Glutamatergic neuron (in vitro differentiated cells): ENCODE measurements around the gene SPANXA1. TPM values are rescaled to one million over a fixed set of nuclear protein-coding genes. Genes with fewer than 3 reads are reported as not detected.
"Not testable (repeated sequence)": the region's sequence is repeated elsewhere in the genome, so short reads cannot be mapped to it uniquely, and the experiment has no call there.

ENCODE experiments used
- DNase-seq: peaks from one replicate; pipeline ENCODE4 v3.0.0; 2022
- H3K27ac Mint-ChIP-seq: one replicate; pipeline ENCODE4 v1.8.0; 2020; ENCODE audit warnings: mild to moderate bottlenecking, mixed read lengths, inconsistent platforms; ENCODE audit not compliant: unreplicated experiment
- H3K27me3 Mint-ChIP-seq: one replicate; pipeline ENCODE4 v1.8.0; 2020; ENCODE audit warnings: mild to moderate bottlenecking, moderate library complexity, mixed read lengths, inconsistent platforms; ENCODE audit not compliant: unreplicated experiment
- H3K36me3 Mint-ChIP-seq: one replicate; pipeline ENCODE4 v1.8.0; 2020; ENCODE audit warnings: mild to moderate bottlenecking, mixed read lengths, inconsistent platforms; ENCODE audit not compliant: unreplicated experiment
- H3K4me1 Mint-ChIP-seq: one replicate; pipeline ENCODE4 v1.8.0; 2020; ENCODE audit warnings: mild to moderate bottlenecking, low read depth, mixed read lengths, inconsistent platforms; ENCODE audit not compliant: unreplicated experiment
- H3K4me3 Mint-ChIP-seq: one replicate; pipeline ENCODE4 v1.8.0; 2020; ENCODE audit warnings: mild to moderate bottlenecking, mixed read lengths, inconsistent platforms; ENCODE audit not compliant: unreplicated experiment
- H3K9me3 Mint-ChIP-seq: one replicate; pipeline ENCODE4 v1.8.0; 2020; ENCODE audit warnings: mild to moderate bottlenecking, moderate library complexity, mixed read lengths, inconsistent platforms; ENCODE audit not compliant: unreplicated experiment
- CTCF ChIP-seq: fragments of 200-600 bp; sonication (generic); IDR thresholded peaks from one replicate; pipeline ENCODE4 v1.5.0; 2021; ENCODE audit not compliant: partially characterized antibody, unreplicated experiment
- long read RNA-seq: library from polyadenylated mRNA; unstranded; transcript quantifications from one replicate; pipeline ENCODE4 v2.0.0, GENCODE V29; 2020; ENCODE audit not compliant: unreplicated experiment
- total RNA-seq: library from RNA; stranded (reverse); fragmentation: NEBNext Ultra II Directional; extraction: Animal tissue kit (Norgen Biotek cat#: 25700); gene quantifications from one replicate; pipeline ENCODE4 v1.2.1, GENCODE V29; 2021; ENCODE audit not compliant: unreplicated experiment

SPANXA1 gene
- total RNA-seq = not detected
- long read RNA-seq = 0 reads

GRCh38 chrX:141584638-141585037 is at the start of gene SPANXA1:
Gene SPANXA1 (minus strand): TSS chrX:141584738. CDS start chrX:141584678, 60 bp downstream.
- H3K4me3 Mint-ChIP-seq, H3K4me1 Mint-ChIP-seq, H3K27me3 Mint-ChIP-seq, H3K27ac Mint-ChIP-seq, H3K36me3 Mint-ChIP-seq, H3K9me3 Mint-ChIP-seq, DNase-seq: not testable (repeated sequence)

GRCh38 chrX:141632124-141632523 is 47.6 kb upstream of the SPANXA1 start:
- no peak for TF ChIP-seq CTCF
- H3K4me1 Mint-ChIP-seq = no peaks in the 10 kb centered on the region
- no peaks in the 10 kb centered on the region for H3K27me3 Mint-ChIP-seq
- peaks cover 2% of the 10 kb centered on the region for H3K9me3 Mint-ChIP-seq
- DNase-seq = no peak
- H3K36me3 Mint-ChIP-seq = no peaks in the 10 kb centered on the region
- no peak overlapping the region for H3K27ac Mint-ChIP-seq
- H3K4me3 Mint-ChIP-seq = no peak overlapping the region

GRCh38 chrX:141619336-141619735 is 34.8 kb upstream of the SPANXA1 start:
- H3K4me3 Mint-ChIP-seq = no peak overlapping the region
- no peaks in the 10 kb centered on the region for H3K36me3 Mint-ChIP-seq
- TF ChIP-seq CTCF = no peak
- H3K27ac Mint-ChIP-seq = no peak overlapping the region
- no peak for DNase-seq
- H3K9me3 Mint-ChIP-seq = no peaks in the 10 kb centered on the region
- no peaks in the 10 kb centered on the region for H3K4me1 Mint-ChIP-seq
- no peaks in the 10 kb centered on the region for H3K27me3 Mint-ChIP-seq

GRCh38 chrX:141609111-141609510 is 24.6 kb upstream of the SPANXA1 start:
- no peak for DNase-seq
- TF ChIP-seq CTCF = no peak
- Mint-ChIP-seq H3K27me3 (no peaks in the 10 kb centered on the region), H3K27ac (no peak overlapping the region), H3K36me3 (no peaks in the 10 kb centered on the region), H3K4me1 (no peaks in the 10 kb centered on the region), H3K9me3 (no peaks in the 10 kb centered on the region), H3K4me3 (no peak overlapping the region)

GRCh38 chrX:141589408-141589807 is 4.9 kb upstream of the SPANXA1 start, which contains the start of gene SPANXA2:
Gene SPANXA2 (plus strand): TSS chrX:141589708. CDS start chrX:141589768, 60 bp downstream.
- not testable (repeated sequence) for H3K4me1 Mint-ChIP-seq, H3K36me3 Mint-ChIP-seq, H3K27ac Mint-ChIP-seq, H3K27me3 Mint-ChIP-seq, H3K9me3 Mint-ChIP-seq, DNase-seq, H3K4me3 Mint-ChIP-seq

DNA sequence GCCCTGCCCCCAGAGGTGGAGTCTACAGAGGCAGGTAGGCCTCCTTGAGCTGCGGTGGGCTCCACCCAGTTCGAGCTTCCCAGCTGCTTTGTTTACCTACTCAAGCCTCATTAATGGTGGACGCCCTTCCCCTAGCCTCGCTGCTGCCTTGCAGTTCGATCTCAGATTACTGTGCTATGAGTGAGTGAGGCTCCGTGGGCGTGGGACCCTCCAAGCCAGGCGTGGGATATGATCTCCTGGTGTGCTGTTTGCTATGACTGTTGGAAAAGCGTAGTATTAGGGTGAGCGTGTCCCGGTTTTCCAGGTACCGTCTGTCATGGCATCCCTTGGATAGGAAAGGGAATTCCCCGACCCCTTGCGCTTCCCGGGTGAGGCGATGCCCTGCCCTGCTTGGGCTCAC is 42.0 kb downstream of the SPANXA1 start:
- DNase-seq, H3K27me3 Mint-ChIP-seq, H3K4me1 Mint-ChIP-seq, H3K4me3 Mint-ChIP-seq, H3K36me3 Mint-ChIP-seq, H3K27ac Mint-ChIP-seq, H3K9me3 Mint-ChIP-seq: not testable (repeated sequence)

Other genes starting within 250 kb of the SPANXA1 start
- gene SPANXA2, start 5.0 kb upstream of the SPANXA1 start, total RNA-seq = not detected
- gene SPANXD, start 114.0 kb upstream of the SPANXA1 start, total RNA-seq = not detected